NT2/D1 (cell line): Measurements from ENCODE around the gene FGD5.
A peak's percentile ranks its signal among the peaks of the same experiment; 100 is the strongest.

Source experiments
- DNase-seq: peaks from one replicate; pipeline ENCODE4 v3.0.0-alpha.2; 2011; ENCODE audit warnings: low read depth, low spot score
- H3K27me3 ChIP-seq: 2 replicates; pipeline ENCODE4 v1.6.0; 2011; ENCODE audit warnings: mild to moderate bottlenecking; ENCODE audit not compliant: insufficient read length, insufficient read depth
- H3K36me3 ChIP-seq: 2 replicates; pipeline ENCODE4 v1.6.1; 2011; ENCODE audit warnings: mild to moderate bottlenecking, low read length, mixed read lengths; ENCODE audit not compliant: insufficient read depth, insufficient read length
- H3K4me1 ChIP-seq: 2 replicates; pipeline ENCODE4 v1.5.1; 2011; ENCODE audit not compliant: insufficient read depth, insufficient read length
- H3K4me3 ChIP-seq: 2 replicates; pipeline ENCODE4 v1.5.1; 2011; ENCODE audit warnings: low read depth; ENCODE audit not compliant: insufficient read length
- H3K9ac ChIP-seq: 2 replicates; pipeline ENCODE4 v1.6.0; 2011; ENCODE audit warnings: low read depth; ENCODE audit not compliant: insufficient read length
- H3K9me3 ChIP-seq: 2 replicates; pipeline ENCODE4 v1.5.1; 2011; ENCODE audit warnings: mild to moderate bottlenecking, low read length; ENCODE audit not compliant: insufficient read depth
- SUZ12 ChIP-seq: IDR thresholded peaks from 2 replicates; pipeline ENCODE4 v1.6.1; 2011; ENCODE audit not compliant: insufficient read length, insufficient read depth; ENCODE audit errors: extremely low read depth
- YY1 ChIP-seq: IDR thresholded peaks from 2 replicates; pipeline ENCODE4 v1.6.1; 2011; ENCODE audit not compliant: insufficient read length, insufficient read depth
- ZNF274 ChIP-seq: IDR thresholded peaks from 2 replicates; pipeline ENCODE4 v1.6.1; 2011; ENCODE audit warnings: mild to moderate bottlenecking, low read depth, low read length

The FGD5 gene

GRCh38 chr3:14947886-14948608 lies 129.3 kb downstream of the FGD5 start:
- Histone ChIP-seq H3K36me3 (peaks cover 36% of the 10 kb centered on the region), H3K4me1 (peaks cover 1% of the 10 kb centered on the region), H3K4me3 (peak overlapping the region; percentile 91), H3K27me3 (no peaks in the 10 kb centered on the region), H3K9me3 (no peaks in the 10 kb centered on the region), H3K9ac (peak overlapping the region; percentile 96)
- TF ChIP-seq SUZ12 = no peak
- TF ChIP-seq YY1 = peak; percentile 76
- peak; percentile 95 for DNase-seq

DNA sequence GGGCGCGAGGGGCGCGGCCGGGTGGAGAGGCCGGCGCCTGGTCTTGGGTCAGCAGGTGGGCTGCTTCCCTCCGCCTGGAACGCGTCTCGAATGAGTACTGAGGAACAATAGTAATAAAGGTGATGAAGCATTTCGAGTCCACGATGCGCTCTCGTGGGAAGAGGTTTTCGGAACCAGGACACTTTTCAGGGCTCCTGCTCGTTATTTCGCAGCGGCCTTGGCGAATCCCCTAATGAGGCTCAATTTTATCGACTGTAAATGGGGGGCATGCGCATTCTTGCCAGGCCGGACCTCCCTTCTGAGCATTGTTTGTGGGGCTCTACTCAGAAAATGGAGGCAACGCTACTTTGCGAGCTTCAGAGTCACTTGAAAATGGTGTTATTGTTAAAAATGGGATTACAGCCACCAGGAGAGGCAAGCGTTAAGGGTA lies 129.9 kb downstream of the FGD5 start:
- Histone ChIP-seq H3K4me1 (peaks cover 1% of the 10 kb centered on the region), H3K4me3 (peak overlapping the region; percentile 48), H3K9me3 (no peaks in the 10 kb centered on the region), H3K27me3 (no peaks in the 10 kb centered on the region), H3K36me3 (peaks cover 31% of the 10 kb centered on the region), H3K9ac (peak overlapping the region; percentile 79)
- no peak for TF ChIP-seq YY1
- no peak for TF ChIP-seq SUZ12
- no peak for TF ChIP-seq ZNF274
- DNase-seq = no peak

DNA sequence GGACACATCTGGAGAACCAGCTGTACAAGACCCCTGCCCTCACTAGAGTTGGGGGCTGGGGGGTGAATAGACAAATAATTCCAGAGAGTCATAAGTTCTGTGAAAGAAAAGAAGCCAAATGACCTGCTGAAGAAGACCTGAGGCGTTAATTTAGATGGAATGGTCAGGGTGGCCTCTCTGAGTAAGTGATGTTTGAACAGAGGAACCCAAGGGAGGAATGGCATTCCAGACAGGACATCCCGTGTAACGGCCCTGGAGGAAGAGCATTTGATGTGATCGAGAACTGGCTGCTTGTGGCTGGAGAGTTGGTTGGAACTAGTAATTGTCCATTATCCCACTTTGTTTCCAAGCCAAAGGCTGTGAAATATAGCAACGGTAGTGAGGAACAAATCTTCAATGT lies 130.4 kb downstream of the FGD5 start:
- Histone ChIP-seq H3K27me3 (no peaks in the 10 kb centered on the region), H3K4me1 (peaks cover 1% of the 10 kb centered on the region), H3K4me3 (peak overlapping the region; percentile 48), H3K9me3 (no peaks in the 10 kb centered on the region), H3K36me3 (peaks cover 26% of the 10 kb centered on the region), H3K9ac (peak overlapping the region; percentile 79)
- TF ChIP-seq SUZ12 (no peak), ZNF274 (no peak), YY1 (no peak)
- DNase-seq = no peak

GRCh38 chr3:14950274-14950673 lies 131.5 kb downstream of the FGD5 start:
- Histone ChIP-seq H3K4me3 (no peak overlapping the region), H3K9me3 (no peaks in the 10 kb centered on the region), H3K36me3 (peaks cover 14% of the 10 kb centered on the region), H3K9ac (no peak overlapping the region), H3K27me3 (no peaks in the 10 kb centered on the region), H3K4me1 (peaks cover 1% of the 10 kb centered on the region)
- no peak for TF ChIP-seq ZNF274
- no peak for DNase-seq

DNA sequence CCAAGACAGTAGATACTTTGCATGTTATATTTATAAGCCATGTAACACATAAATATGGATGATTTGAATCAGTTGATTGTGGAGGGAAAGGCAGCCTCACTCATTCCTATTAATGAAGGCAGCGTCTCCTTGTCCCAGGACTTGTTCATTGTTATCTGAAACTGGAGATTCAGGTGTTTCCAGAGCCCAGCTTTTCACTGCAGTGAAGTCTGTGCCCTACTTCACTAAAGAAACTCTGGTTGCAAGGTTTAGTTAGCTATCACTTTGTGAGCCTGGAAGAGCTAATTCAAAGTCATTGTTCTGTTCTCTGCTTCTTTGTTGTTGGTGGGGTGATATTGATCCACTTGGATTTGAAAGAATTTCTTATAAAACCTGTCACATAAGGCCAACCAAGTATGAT lies 138.4 kb downstream of the FGD5 start:
- TF ChIP-seq SUZ12 (no peak), YY1 (no peak), ZNF274 (no peak)
- H3K9me3 ChIP-seq = no peaks in the 10 kb centered on the region
- no peaks in the 10 kb centered on the region for H3K4me1 ChIP-seq
- no peak overlapping the region for H3K4me3 ChIP-seq
- peaks cover 7% of the 10 kb centered on the region for H3K36me3 ChIP-seq
- H3K9ac ChIP-seq = no peak overlapping the region
- DNase-seq = no peak
- no peaks in the 10 kb centered on the region for H3K27me3 ChIP-seq

DNA sequence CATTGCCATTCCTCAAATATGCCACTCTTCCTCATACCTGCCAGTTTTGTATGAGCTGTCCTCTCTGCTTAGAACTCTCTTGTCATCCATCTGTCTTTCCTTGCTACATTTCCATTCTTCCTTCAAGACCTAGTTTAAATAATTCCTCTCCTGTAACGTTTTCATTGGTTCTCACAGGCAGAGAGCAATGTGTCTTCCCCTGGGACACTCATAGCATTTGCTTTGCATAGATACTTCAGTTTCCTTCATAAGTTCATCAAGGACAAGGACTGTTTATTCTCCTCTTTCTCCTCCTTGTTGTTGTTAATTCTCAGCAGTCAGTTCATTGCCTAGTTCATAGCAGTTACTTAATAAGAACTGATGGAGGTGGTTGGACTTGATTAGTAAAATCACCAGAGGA lies 139.2 kb downstream of the FGD5 start:
- no peak overlapping the region for H3K9ac ChIP-seq
- DNase-seq = no peak
- H3K4me1 ChIP-seq = no peaks in the 10 kb centered on the region
- no peaks in the 10 kb centered on the region for H3K27me3 ChIP-seq
- no peak overlapping the region for H3K4me3 ChIP-seq
- TF ChIP-seq ZNF274 (no peak), SUZ12 (no peak), YY1 (no peak)
- no peaks in the 10 kb centered on the region for H3K9me3 ChIP-seq
- peaks cover 15% of the 10 kb centered on the region for H3K36me3 ChIP-seq

DNA sequence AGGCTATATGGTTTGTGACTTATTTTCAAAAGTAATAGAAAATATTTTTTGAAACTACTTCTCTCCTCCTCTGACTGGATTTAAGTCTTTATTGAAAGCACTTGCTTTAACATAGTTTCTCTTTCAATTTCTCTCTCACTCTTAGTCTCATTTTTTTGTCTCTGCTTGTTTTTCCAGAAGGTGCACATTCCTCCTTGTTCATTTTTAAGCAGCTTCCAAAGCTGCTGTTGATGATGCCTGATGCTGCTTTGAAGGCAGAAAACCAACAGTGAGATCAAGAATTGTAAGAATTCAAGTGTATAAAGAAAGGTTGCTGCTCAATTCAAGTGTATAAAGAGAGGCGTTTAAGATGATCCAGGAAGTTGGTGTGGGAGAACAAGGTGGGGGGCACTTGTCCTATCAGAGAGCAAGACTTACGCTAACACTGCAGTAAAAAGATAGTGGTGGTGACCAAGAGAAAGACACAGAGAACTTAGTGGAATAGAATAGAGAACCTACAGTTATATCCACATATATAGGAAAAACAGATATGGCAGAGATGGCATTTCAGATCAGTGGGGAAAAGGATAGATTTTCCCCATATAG lies 140.7 kb downstream of the FGD5 start:
- Histone ChIP-seq H3K9me3 (no peaks in the 10 kb centered on the region), H3K4me3 (no peak overlapping the region)

More for the DNA sequence above, 140.7 kb downstream of the FGD5 start:
- Histone ChIP-seq H3K9ac (no peak overlapping the region), H3K4me1 (no peaks in the 10 kb centered on the region), H3K27me3 (no peaks in the 10 kb centered on the region), H3K36me3 (peaks cover 18% of the 10 kb centered on the region)
- TF ChIP-seq YY1 (no peak), SUZ12 (no peak), ZNF274 (no peak)
- no peak for DNase-seq
